GM19193 (cell line): ENCODE measurements around the gene KRTAP4-9.
"Not testable (repeated sequence)": the region's sequence is repeated elsewhere in the genome, so short reads cannot be mapped to it uniquely, and the experiment has no call there.

Experiments
- POLR2A ChIP-seq: IDR thresholded peaks from 4 replicates; pipeline ENCODE4 v1.6.1; 2011; ENCODE audit not compliant: insufficient read depth, insufficient read length; ENCODE audit errors: extremely low read depth

KRTAP4-9 gene

GRCh38 chr17:41105347-41105746 lies at the start of gene KRTAP4-9:
Gene KRTAP4-9 (plus strand): TSS chr17:41105389. CDS start chr17:41105389, 0 bp downstream.
- TF ChIP-seq POLR2A = not testable (repeated sequence)

- TF ChIP-seq POLR2A = no peak
Measured at GRCh38 chr17:41057547-41057946, 47.6 kb upstream of the KRTAP4-9 start.

- no peak for TF ChIP-seq POLR2A
Measured at GRCh38 chr17:41058741-41059140, 46.4 kb upstream of the KRTAP4-9 start.

GRCh38 chr17:41060052-41060604 lies 45.1 kb upstream of the KRTAP4-9 start, which contains the start of gene KRTAP2-3:
Gene KRTAP2-3 (minus strand): TSS chr17:41060114. CDS start chr17:41060050, 64 bp downstream.
- TF ChIP-seq POLR2A = no peak

GRCh38 chr17:41061964-41062363 lies 43.2 kb upstream of the KRTAP4-9 start:
- TF ChIP-seq POLR2A = no peak

GRCh38 chr17:41063449-41063848 lies 41.7 kb upstream of the KRTAP4-9 start:
- no peak for TF ChIP-seq POLR2A

GRCh38 chr17:41064301-41064700 lies 40.9 kb upstream of the KRTAP4-9 start:
- no peak for TF ChIP-seq POLR2A

- TF ChIP-seq POLR2A = no peak
Measured at GRCh38 chr17:41065829-41066624, 39.2 kb upstream of the KRTAP4-9 start, which contains the start of gene KRTAP2-4. Gene KRTAP2-4 (minus strand): TSS chr17:41065879. CDS start chr17:41065845, 34 bp downstream.

- no peak for TF ChIP-seq POLR2A
Measured at GRCh38 chr17:41067281-41067680, 37.9 kb upstream of the KRTAP4-9 start.

GRCh38 chr17:41069031-41069430 lies 36.2 kb upstream of the KRTAP4-9 start:
- no peak for TF ChIP-seq POLR2A

- no peak for TF ChIP-seq POLR2A
Measured at GRCh38 chr17:41071606-41072360, 33.4 kb upstream of the KRTAP4-9 start.

- TF ChIP-seq POLR2A = no peak
Measured at GRCh38 chr17:41073676-41074075, 31.5 kb upstream of the KRTAP4-9 start.

GRCh38 chr17:41076788-41077187 lies 28.4 kb upstream of the KRTAP4-9 start:
- TF ChIP-seq POLR2A = no peak

GRCh38 chr17:41082626-41083025 lies 22.6 kb upstream of the KRTAP4-9 start:
- TF ChIP-seq POLR2A = no peak
